Measurements from ENCODE around the gene IL12RB2.

DNA sequence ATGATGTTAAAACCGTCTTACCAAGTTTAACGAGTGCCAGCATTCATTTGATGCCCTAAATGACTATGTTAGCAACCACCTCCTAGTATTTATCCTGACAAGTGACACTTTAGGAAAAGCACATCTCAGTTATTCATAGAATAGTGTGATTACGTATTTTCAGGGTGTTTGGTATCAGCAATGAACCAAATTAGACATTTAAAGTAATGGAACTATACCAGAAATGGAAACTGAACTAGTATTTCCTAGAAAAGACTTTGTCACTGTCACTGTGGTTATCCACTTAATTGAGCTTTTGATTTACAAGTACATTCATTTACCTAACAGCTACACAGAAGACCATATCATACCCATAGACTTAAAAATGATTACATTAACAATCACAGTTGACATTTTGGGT is 3.6 kb upstream of the IL12RB2 start:
- TF ChIP-seq, protein P1, sequence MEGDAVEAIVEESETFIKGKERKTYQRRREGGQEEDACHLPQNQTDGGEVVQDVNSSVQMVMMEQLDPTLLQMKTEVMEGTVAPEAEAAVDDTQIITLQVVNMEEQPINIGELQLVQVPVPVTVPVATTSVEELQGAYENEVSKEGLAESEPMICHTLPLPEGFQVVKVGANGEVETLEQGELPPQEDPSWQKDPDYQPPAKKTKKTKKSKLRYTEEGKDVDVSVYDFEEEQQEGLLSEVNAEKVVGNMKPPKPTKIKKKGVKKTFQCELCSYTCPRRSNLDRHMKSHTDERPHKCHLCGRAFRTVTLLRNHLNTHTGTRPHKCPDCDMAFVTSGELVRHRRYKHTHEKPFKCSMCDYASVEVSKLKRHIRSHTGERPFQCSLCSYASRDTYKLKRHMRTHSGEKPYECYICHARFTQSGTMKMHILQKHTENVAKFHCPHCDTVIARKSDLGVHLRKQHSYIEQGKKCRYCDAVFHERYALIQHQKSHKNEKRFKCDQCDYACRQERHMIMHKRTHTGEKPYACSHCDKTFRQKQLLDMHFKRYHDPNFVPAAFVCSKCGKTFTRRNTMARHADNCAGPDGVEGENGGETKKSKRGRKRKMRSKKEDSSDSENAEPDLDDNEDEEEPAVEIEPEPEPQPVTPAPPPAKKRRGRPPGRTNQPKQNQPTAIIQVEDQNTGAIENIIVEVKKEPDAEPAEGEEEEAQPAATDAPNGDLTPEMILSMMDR (IDR thresholded peaks at IDR 0.05) = no peak
- TF ChIP-seq, protein P2, sequence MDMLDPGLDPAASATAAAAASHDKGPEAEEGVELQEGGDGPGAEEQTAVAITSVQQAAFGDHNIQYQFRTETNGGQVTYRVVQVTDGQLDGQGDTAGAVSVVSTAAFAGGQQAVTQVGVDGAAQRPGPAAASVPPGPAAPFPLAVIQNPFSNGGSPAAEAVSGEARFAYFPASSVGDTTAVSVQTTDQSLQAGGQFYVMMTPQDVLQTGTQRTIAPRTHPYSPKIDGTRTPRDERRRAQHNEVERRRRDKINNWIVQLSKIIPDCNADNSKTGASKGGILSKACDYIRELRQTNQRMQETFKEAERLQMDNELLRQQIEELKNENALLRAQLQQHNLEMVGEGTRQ (IDR thresholded peaks at IDR 0.05; ENCODE audit: borderline replicate concordance, low read depth, low read length) = no peak
- no peak for TF ChIP-seq NRF1 (IDR thresholded peaks at IDR 0.05; ENCODE audit: low read depth, low read length)
- TF ChIP-seq EP300 (IDR thresholded peaks at IDR 0.05; ENCODE audit: borderline replicate concordance in 1 of 2, low read depth in 1 of 2, low read length in 1 of 2) = no peak
- TF ChIP-seq MXI1 (IDR thresholded peaks at IDR 0.05; ENCODE audit: low read depth, low read length) = no peak
- TF ChIP-seq, protein P3, sequence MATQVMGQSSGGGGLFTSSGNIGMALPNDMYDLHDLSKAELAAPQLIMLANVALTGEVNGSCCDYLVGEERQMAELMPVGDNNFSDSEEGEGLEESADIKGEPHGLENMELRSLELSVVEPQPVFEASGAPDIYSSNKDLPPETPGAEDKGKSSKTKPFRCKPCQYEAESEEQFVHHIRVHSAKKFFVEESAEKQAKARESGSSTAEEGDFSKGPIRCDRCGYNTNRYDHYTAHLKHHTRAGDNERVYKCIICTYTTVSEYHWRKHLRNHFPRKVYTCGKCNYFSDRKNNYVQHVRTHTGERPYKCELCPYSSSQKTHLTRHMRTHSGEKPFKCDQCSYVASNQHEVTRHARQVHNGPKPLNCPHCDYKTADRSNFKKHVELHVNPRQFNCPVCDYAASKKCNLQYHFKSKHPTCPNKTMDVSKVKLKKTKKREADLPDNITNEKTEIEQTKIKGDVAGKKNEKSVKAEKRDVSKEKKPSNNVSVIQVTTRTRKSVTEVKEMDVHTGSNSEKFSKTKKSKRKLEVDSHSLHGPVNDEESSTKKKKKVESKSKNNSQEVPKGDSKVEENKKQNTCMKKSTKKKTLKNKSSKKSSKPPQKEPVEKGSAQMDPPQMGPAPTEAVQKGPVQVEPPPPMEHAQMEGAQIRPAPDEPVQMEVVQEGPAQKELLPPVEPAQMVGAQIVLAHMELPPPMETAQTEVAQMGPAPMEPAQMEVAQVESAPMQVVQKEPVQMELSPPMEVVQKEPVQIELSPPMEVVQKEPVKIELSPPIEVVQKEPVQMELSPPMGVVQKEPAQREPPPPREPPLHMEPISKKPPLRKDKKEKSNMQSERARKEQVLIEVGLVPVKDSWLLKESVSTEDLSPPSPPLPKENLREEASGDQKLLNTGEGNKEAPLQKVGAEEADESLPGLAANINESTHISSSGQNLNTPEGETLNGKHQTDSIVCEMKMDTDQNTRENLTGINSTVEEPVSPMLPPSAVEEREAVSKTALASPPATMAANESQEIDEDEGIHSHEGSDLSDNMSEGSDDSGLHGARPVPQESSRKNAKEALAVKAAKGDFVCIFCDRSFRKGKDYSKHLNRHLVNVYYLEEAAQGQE (IDR thresholded peaks at IDR 0.05; ENCODE audit: low read depth, low read length) = no peak
- no peak for TF ChIP-seq POLR2AphosphoS5 (IDR thresholded peaks at IDR 0.05; ENCODE audit: low read depth, low read length)
- TF ChIP-seq TAF1 (IDR thresholded peaks at IDR 0.05; ENCODE audit: borderline replicate concordance, low read depth, low read length) = no peak
- TF ChIP-seq, protein P4, sequence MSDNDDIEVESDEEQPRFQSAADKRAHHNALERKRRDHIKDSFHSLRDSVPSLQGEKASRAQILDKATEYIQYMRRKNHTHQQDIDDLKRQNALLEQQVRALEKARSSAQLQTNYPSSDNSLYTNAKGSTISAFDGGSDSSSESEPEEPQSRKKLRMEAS (IDR thresholded peaks at IDR 0.05; ENCODE audit: low read depth) = no peak
- no peak for TF ChIP-seq YY1 (IDR thresholded peaks at IDR 0.05; ENCODE audit: low read depth)

Data from SK-N-SH (cell line).